Smooth muscle cell (in vitro differentiated cells): ENCODE measurements around the gene LRRC47. TPM values are rescaled to one million over a fixed set of nuclear protein-coding genes. Genes with fewer than 3 reads are reported as not detected.

Source experiments
- DNase-seq: peaks from one replicate; lab custom pipeline; 2025; ENCODE audit not compliant: unreplicated experiment; lab: John Stamatoyannopoulos, UW
- H2AFZ ChIP-seq: fragments of 200-600 bp; sonication (generic); 2 replicates; pipeline ENCODE4 v1.6.0; 2016; ENCODE audit warnings: antibody characterized with exemption, low read depth, mild to moderate bottlenecking
- H3F3A ChIP-seq: fragments of 200-600 bp; sonication (generic); 2 replicates; pipeline ENCODE4 v1.6.0; 2017; ENCODE audit warnings: antibody characterized with exemption, low read depth
- H3K27ac ChIP-seq: fragments of 200-600 bp; sonication (generic); 2 replicates; pipeline ENCODE4 v1.5.1; 2016; ENCODE audit warnings: low read depth, mild to moderate bottlenecking
- H3K27me3 ChIP-seq: fragments of 200-600 bp; sonication (generic); 2 replicates; pipeline ENCODE4 v1.6.1; 2016; ENCODE audit warnings: low read depth, mild to moderate bottlenecking
- H3K36me3 ChIP-seq: fragments of 200-600 bp; sonication (generic); 2 replicates; pipeline ENCODE4 v1.5.1; 2016; ENCODE audit warnings: low read depth
- H3K4me1 ChIP-seq: fragments of 200-600 bp; sonication (generic); 2 replicates; pipeline ENCODE4 v1.5.1; 2016; ENCODE audit warnings: low read depth
- H3K4me2 ChIP-seq: fragments of 200-600 bp; sonication (generic); 2 replicates; pipeline ENCODE4 v1.6.0; 2016; ENCODE audit warnings: mild to moderate bottlenecking
- H3K4me3 ChIP-seq: fragments of 200-600 bp; sonication (generic); 2 replicates; pipeline ENCODE4 v1.5.1; 2016; ENCODE audit warnings: mild to moderate bottlenecking
- H3K79me2 ChIP-seq: fragments of 200-600 bp; sonication (generic); 2 replicates; pipeline ENCODE4 v1.6.0; 2016; ENCODE audit warnings: low read depth, mild to moderate bottlenecking
- H3K9ac ChIP-seq: fragments of 200-600 bp; sonication (generic); 2 replicates; pipeline ENCODE4 v1.6.0; 2016; ENCODE audit warnings: low read depth
- H3K9me3 ChIP-seq: fragments of 200-600 bp; sonication (generic); replicated peaks from 2 replicates; pipeline ENCODE4 v1.5.1; 2016; ENCODE audit warnings: low read depth
- H4K20me1 ChIP-seq: fragments of 200-600 bp; sonication (generic); 2 replicates; pipeline ENCODE4 v1.6.0; 2016; ENCODE audit warnings: low read depth
- CTCF ChIP-seq: fragments of 200-600 bp; sonication (generic); IDR thresholded peaks from 2 replicates; pipeline ENCODE4 v1.5.1; 2017; ENCODE audit warnings: borderline replicate concordance, mild to moderate bottlenecking, antibody characterized with exemption; ENCODE audit not compliant: insufficient read depth, poor library complexity, severe bottlenecking
- WGBS: methylation state at CpG from one replicate; pipeline ENCODE4 v1.1.7; 2016; ENCODE audit warnings: low lambda C conversion rate; 5-methylcytosine and 5-hydroxymethylcytosine counted together
- polyA plus RNA-seq: library from polyadenylated mRNA; unstranded; fragments of >200 nt; fragmentation: Nextera tagmentation; extraction: Ambion mirVana; gene quantifications from 2 replicates; pipeline ENCODE4 v1.2.1, GENCODE V29; 2016
- total RNA-seq: library from RNA; depleted of rRNA; stranded (reverse); fragments of >200 nt; gene quantifications from 2 replicates; pipeline ENCODE4 v1.2.3, GENCODE V29; 2014

Gene LRRC47
- total and polyA plus RNA-seq, 2 experiments from 2014 or later, result 24.9 to 38.0 TPM

GRCh38 chr1:3770047-3770765 lies 26.1 kb downstream of the LRRC47 start:
- Histone ChIP-seq H3K4me1 (peaks cover 8% of the 10 kb centered on the region), H3K36me3 (no peaks in the 10 kb centered on the region), H2AFZ (no peak overlapping the region), H3K4me3 (no peak overlapping the region), H3K27me3 (no peaks in the 10 kb centered on the region), H3K9ac (no peak overlapping the region), H3K27ac (no peak overlapping the region), H3F3A (peaks cover 3% of the 10 kb centered on the region), H3K79me2 (no peaks in the 10 kb centered on the region), H3K9me3 (no peaks in the 10 kb centered on the region), H3K4me2 (no peak overlapping the region), H4K20me1 (no peaks in the 10 kb centered on the region)
- DNase-seq, result no peak
- TF ChIP-seq CTCF, result no peak
- WGBS, result 91% methylated on average over 16 of the region's 16 CpGs

- Histone ChIP-seq H3K27me3 (no peaks in the 10 kb centered on the region), H3K79me2 (no peaks in the 10 kb centered on the region), H3F3A (peaks cover 3% of the 10 kb centered on the region), H3K4me2 (no peak overlapping the region), H3K27ac (no peak overlapping the region), H3K36me3 (no peaks in the 10 kb centered on the region), H3K9me3 (no peaks in the 10 kb centered on the region), H3K9ac (no peak overlapping the region), H3K4me3 (no peak overlapping the region), H2AFZ (no peak overlapping the region), H4K20me1 (no peaks in the 10 kb centered on the region), H3K4me1 (peaks cover 2% of the 10 kb centered on the region)
- 95% methylated on average over 22 of the region's 22 CpGs for WGBS
- no peak for TF ChIP-seq CTCF
- DNase-seq, result no peak
Measured at GRCh38 chr1:3768811-3769390, 27.4 kb downstream of the LRRC47 start.

GRCh38 chr1:3767328-3767925 lies 28.9 kb downstream of the LRRC47 start:
- no peaks in the 10 kb centered on the region for H3K27me3 ChIP-seq
- TF ChIP-seq CTCF, result no peak
- no peaks in the 10 kb centered on the region for H3F3A ChIP-seq
- H2AFZ ChIP-seq, result no peak overlapping the region
- no peak overlapping the region for H3K4me3 ChIP-seq
- H4K20me1 ChIP-seq, result no peaks in the 10 kb centered on the region
- H3K27ac ChIP-seq, result no peak overlapping the region
- no peaks in the 10 kb centered on the region for H3K36me3 ChIP-seq
- peaks cover 2% of the 10 kb centered on the region for H3K4me1 ChIP-seq
- H3K9me3 ChIP-seq, result no peaks in the 10 kb centered on the region
- H3K4me2 ChIP-seq, result no peak overlapping the region
- WGBS, result 88% methylated on average over 17 of the region's 17 CpGs
- H3K79me2 ChIP-seq, result no peaks in the 10 kb centered on the region
- no peak for DNase-seq
- no peak overlapping the region for H3K9ac ChIP-seq
